Transverse colon (tissue), 4 donors: ENCODE data around the gene DCAF8L2.

ENCODE experiments used
- CTCF ChIP-seq, 5 experiments: fragments of 200-600 bp in 3 of 5; fragments of 450-650 bp in 2 of 5; sonication (generic) in 3 of 5; IDR thresholded peaks; 1 replicate in 2 of 5; 2 replicates in 3 of 5; pipeline ENCODE4 v1.5.1; 2016 to 2017; ENCODE audit warnings: antibody characterized with exemption in 5 of 5, inconsistent platforms in 3 of 5, mild to moderate bottlenecking in 2 of 5, moderate library complexity in 1 of 5
- EP300 ChIP-seq: sonication (generic); formaldehyde crosslinking; IDR thresholded peaks from one replicate; pipeline ENCODE4 v1.6.1; 2017; ENCODE audit warnings: antibody characterized with exemption, low read depth
- POLR2A ChIP-seq: fragments of 450-650 bp; IDR thresholded peaks from one replicate; pipeline ENCODE4 v1.6.1; 2016; ENCODE audit warnings: antibody characterized with exemption, mild to moderate bottlenecking, moderate library complexity
- POLR2AphosphoS5 ChIP-seq, 3 donors: sonication (generic); formaldehyde crosslinking; IDR thresholded peaks; one replicate each; pipeline ENCODE4 v1.6.1; 2016; ENCODE audit warnings: antibody characterized with exemption in 3 of 3

GRCh38 chrX:27656581-27656980, 66.4 kb downstream of the DCAF8L2 start:
- TF ChIP-seq CTCF (IDR thresholded peaks at IDR 0.05): no peak
- TF ChIP-seq POLR2A: no peak
- TF ChIP-seq EP300: no peak
- no peak for TF ChIP-seq POLR2AphosphoS5 (IDR thresholded peaks at IDR 0.05)
